ENCODE measurements around the gene GAS2L1. TPM values are rescaled to one million over a fixed set of nuclear protein-coding genes. Genes with fewer than 3 reads are reported as not detected.
A peak's percentile ranks its signal among the peaks of the same experiment; 100 is the strongest.

GAS2L1 gene
- total RNA-seq, 3 donors from 2014 or later = 19.7 to 34.7 (median 24.7) TPM

DNA sequence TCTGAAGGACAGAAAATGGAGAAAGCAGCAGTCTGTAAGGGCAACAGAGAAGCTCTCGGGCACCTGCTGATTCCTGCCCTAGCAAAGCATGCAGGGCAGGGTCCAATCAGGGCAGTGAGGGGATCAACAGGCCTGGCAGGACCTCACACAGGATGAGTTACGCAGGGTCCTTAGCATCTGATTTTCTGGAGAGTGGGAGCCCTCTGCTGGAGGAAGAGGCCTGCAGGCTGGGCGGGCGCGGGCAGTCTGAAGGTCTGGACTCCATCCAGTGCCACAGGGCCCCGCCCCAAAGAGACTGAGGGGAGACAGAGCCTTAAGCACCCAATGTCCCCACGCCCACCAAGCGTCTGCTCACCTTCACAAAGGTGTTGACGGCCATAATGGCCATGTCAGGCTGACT is 53.0 kb downstream of the GAS2L1 start:
- TF ChIP-seq, protein P1, sequence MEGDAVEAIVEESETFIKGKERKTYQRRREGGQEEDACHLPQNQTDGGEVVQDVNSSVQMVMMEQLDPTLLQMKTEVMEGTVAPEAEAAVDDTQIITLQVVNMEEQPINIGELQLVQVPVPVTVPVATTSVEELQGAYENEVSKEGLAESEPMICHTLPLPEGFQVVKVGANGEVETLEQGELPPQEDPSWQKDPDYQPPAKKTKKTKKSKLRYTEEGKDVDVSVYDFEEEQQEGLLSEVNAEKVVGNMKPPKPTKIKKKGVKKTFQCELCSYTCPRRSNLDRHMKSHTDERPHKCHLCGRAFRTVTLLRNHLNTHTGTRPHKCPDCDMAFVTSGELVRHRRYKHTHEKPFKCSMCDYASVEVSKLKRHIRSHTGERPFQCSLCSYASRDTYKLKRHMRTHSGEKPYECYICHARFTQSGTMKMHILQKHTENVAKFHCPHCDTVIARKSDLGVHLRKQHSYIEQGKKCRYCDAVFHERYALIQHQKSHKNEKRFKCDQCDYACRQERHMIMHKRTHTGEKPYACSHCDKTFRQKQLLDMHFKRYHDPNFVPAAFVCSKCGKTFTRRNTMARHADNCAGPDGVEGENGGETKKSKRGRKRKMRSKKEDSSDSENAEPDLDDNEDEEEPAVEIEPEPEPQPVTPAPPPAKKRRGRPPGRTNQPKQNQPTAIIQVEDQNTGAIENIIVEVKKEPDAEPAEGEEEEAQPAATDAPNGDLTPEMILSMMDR (IDR thresholded peaks at IDR 0.05) = peak; percentile 10
- intact Hi-C loops (cut with DNase I, micrococcal nuclease) = no loop called here
- no peaks in the 10 kb centered on the region for H3K9me3 ChIP-seq
- ATAC-seq = peak; percentile 70
- H3K4me3 ChIP-seq = no peak overlapping the region
- peaks cover 4% of the 10 kb centered on the region for H3K4me1 ChIP-seq (ENCODE audit: low read depth)
- DNase-seq = peak in 2 of 3 donors; percentile 65 to 67
- peaks cover under 1% of the 10 kb centered on the region for H3K36me3 ChIP-seq (ENCODE audit: low read depth)

Small RNAs within 50 kb of the gene (microRNA-seq; reads per million reads assigned to microRNA genes)
- 32.8 reads per million, percentile 48 among the genes with 10 or more reads in this experiment for gene MIR3653

Other genes starting within 250 kb of the GAS2L1 start
- gene C22orf31, start 244.8 kb upstream of the GAS2L1 start, total RNA-seq = under 1 TPM in 1 of 3 donors, not detected in 2; 0.41 TPM
- 10 to 100 TPM; 18.3 to 35.1 (median 28.6) TPM for gene KREMEN1, start 233.6 kb upstream of the GAS2L1 start, total RNA-seq
- 1 to 10 TPM; 1.6 to 4.3 (median 3.0) TPM for gene EMID1, start 100.8 kb upstream of the GAS2L1 start, total RNA-seq
- gene RHBDD3, start 38.7 kb upstream of the GAS2L1 start, total RNA-seq = 10 to 100 TPM; 13.3 to 26.1 (median 19.1) TPM
- gene EWSR1, start 38.4 kb upstream of the GAS2L1 start, total RNA-seq = 100 to 1,000 TPM; 176 to 227 (median 179) TPM
- 1 to 10 TPM; 1.1 to 2.3 (median 1.4) TPM for gene RASL10A, start 9.0 kb downstream of the GAS2L1 start, total RNA-seq
- gene AP1B1, start 81.9 kb downstream of the GAS2L1 start, total RNA-seq = 100 to 1,000 TPM in 1 of 3 donors, 10 to 100 TPM in 2; 74.4 to 105 (median 88.8) TPM
- not detected for gene RFPL1, start 131.9 kb downstream of the GAS2L1 start, total RNA-seq
- gene NEFH, start 173.6 kb downstream of the GAS2L1 start, total RNA-seq = 1 to 10 TPM in 1 of 3 donors, under 1 TPM in 2; 0.19 to 2.3 (median 0.23) TPM
- 10 to 100 TPM; 26.6 to 70.5 (median 27.3) TPM for gene THOC5, start 247.1 kb downstream of the GAS2L1 start, total RNA-seq

Data from mucosa of descending colon (tissue), 3 donors.